HCT116 (cell line): ENCODE data around the gene ESPL1. TPM values are rescaled to one million over a fixed set of nuclear protein-coding genes. Genes with fewer than 3 reads are reported as not detected.

ENCODE experiments used
- ATAC-seq: fragments of 200-7000 bp; cut with Tn5 transposase; 2 replicates; pipeline ENCODE4 v1.9.1; 2020; ENCODE audit warnings: mild to moderate bottlenecking, moderate library complexity
- BruUV-seq: library from RNA; stranded (reverse); fragments of 400-500 nt; replicated peaks from 2 replicates; lab custom pipeline; 2021; lab: Mats Ljungman, UMichigan
- CTCF ChIA-PET: fragments of 300-600 bp; sonication (Branson Sonifier 250); formaldehyde crosslinking; loops from one replicate; lab custom pipeline; 2021; ENCODE audit warnings: antibody characterized with exemption; lab: Charles Lee
- POLR2A ChIA-PET: fragments of 300-600, 350-600 bp; sonication (Branson Sonifier 250); formaldehyde crosslinking; loops from one replicate; lab custom pipeline; 2021; ENCODE audit warnings: antibody characterized with exemption; lab: Charles Lee
- RAD21 ChIA-PET, 2 experiments: fragments of 300-600 bp; sonication (Branson Sonifier 250); formaldehyde crosslinking; loops; one replicate each; lab custom pipeline; 2023; ENCODE audit warnings: low total read pairs in 2 of 2; ENCODE audit not compliant: uncharacterized antibody in 2 of 2, unreplicated experiment in 2 of 2, low non-redundant PET in 1 of 2; lab: Charles Lee
- DNase-seq: peaks from one replicate; pipeline ENCODE4 v3.0.0-alpha.2; 2010; ENCODE audit warnings: low read depth, low spot score
- H2AFZ ChIP-seq: fragments of 200-600 bp; shearing (Covaris generic), sonication (generic); 2 replicates; pipeline ENCODE4 v1.6.1; 2017; ENCODE audit warnings: low read depth, mixed run types, mixed read lengths, antibody characterized with exemption, low read length; ENCODE audit not compliant: poor library complexity, severe bottlenecking
- H3K27ac ChIP-seq: 2 replicates; pipeline ENCODE4 v1.5.1; 2012; ENCODE audit warnings: low read depth, low read length
- H3K27me3 ChIP-seq: fragments of 200-600 bp; sonication (generic); 2 replicates; pipeline ENCODE4 v1.6.1; 2016; ENCODE audit warnings: mixed run types, low read length, mixed read lengths; ENCODE audit not compliant: insufficient read depth
- H3K36me3 ChIP-seq, 2 experiments: fragments of 200-500 bp in 1 of 2; fragments of 200-600 bp in 1 of 2; sonication (Bioruptor generic) in 1 of 2; sonication (generic) in 1 of 2; 2 replicates each; pipeline versions ENCODE4 v1.5.1 to v1.6.1; 2014 to 2016; ENCODE audit warnings: low read length in 2 of 2, inconsistent platforms in 1 of 2, mixed read lengths in 1 of 2, mixed run types in 1 of 2; ENCODE audit not compliant: insufficient read depth in 2 of 2, control insufficient read depth in 1 of 2
- H3K4me1 ChIP-seq, 2 experiments: fragments of 200-600 bp in 1 of 2; sonication (generic) in 1 of 2; 2 replicates each; pipeline versions ENCODE4 v1.5.1 to v1.6.1; 2012 to 2017; ENCODE audit warnings: low read length in 2 of 2, inconsistent platforms in 1 of 2, mild to moderate bottlenecking in 1 of 2, mixed read lengths in 1 of 2, mixed run types in 1 of 2, moderate library complexity in 1 of 2; ENCODE audit not compliant: insufficient read depth in 2 of 2, control insufficient read depth in 1 of 2
- H3K4me2 ChIP-seq: fragments of 200-600 bp; sonication (generic); 2 replicates; pipeline ENCODE4 v1.6.1; 2017; ENCODE audit warnings: mixed run types, low read length, mixed read lengths
- H3K4me3 ChIP-seq, 2 experiments: fragments of 200-600 bp in 1 of 2; sonication (generic) in 1 of 2; replicated peaks in 1 of 2; 2 replicates each; pipeline ENCODE4 v1.5.1; 2011 to 2016; ENCODE audit warnings: low read length in 2 of 2, control low read depth in 1 of 2, low read depth in 1 of 2, mild to moderate bottlenecking in 1 of 2, mixed read lengths in 1 of 2, mixed run types in 1 of 2
- H3K79me2 ChIP-seq: fragments of 200-600 bp; sonication (generic); 2 replicates; pipeline ENCODE4 v1.6.1; 2017; ENCODE audit warnings: mild to moderate bottlenecking, mixed run types, low read length, moderate library complexity, mixed read lengths; ENCODE audit not compliant: insufficient read depth
- H3K9ac ChIP-seq: fragments of 200-600 bp; sonication (generic); 2 replicates; pipeline ENCODE4 v1.6.1; 2016; ENCODE audit warnings: low read length, mixed read lengths
- H3K9me2 ChIP-seq: fragments of 200-600 bp; sonication (generic), shearing (Covaris generic); 2 replicates; pipeline ENCODE4 v1.6.1; 2017; ENCODE audit warnings: mixed run types, mild to moderate bottlenecking, moderate library complexity; ENCODE audit not compliant: insufficient read depth
- H3K9me3 ChIP-seq, 2 experiments: fragments of 200-500 bp in 1 of 2; fragments of 200-600 bp in 1 of 2; sonication (Bioruptor generic) in 1 of 2; sonication (generic) in 1 of 2; 2 replicates each; pipeline ENCODE4 v1.6.1; 2014 to 2017; ENCODE audit warnings: low read length in 2 of 2, mixed read lengths in 2 of 2, inconsistent platforms in 1 of 2, low read depth in 1 of 2, mild to moderate bottlenecking in 1 of 2, mixed run types in 1 of 2, moderate library complexity in 1 of 2; ENCODE audit not compliant: control insufficient read depth in 1 of 2, insufficient read depth in 1 of 2
- H4K20me1 ChIP-seq: fragments of 200-600 bp; sonication (generic), shearing (Covaris generic); 2 replicates; pipeline ENCODE4 v1.6.1; 2017; ENCODE audit warnings: mixed run types, mild to moderate bottlenecking, moderate library complexity; ENCODE audit not compliant: insufficient read depth
- CBX3 ChIP-seq: IDR thresholded peaks from 2 replicates; pipeline ENCODE4 v1.6.1; 2012; ENCODE audit warnings: low read depth
- EZH2 ChIP-seq: fragments of 200-600 bp; sonication (generic); IDR thresholded peaks from 2 replicates; pipeline ENCODE4 v1.6.1; 2017; ENCODE audit warnings: antibody characterized with exemption, mixed run types
- POLR2A ChIP-seq: IDR thresholded peaks from 2 replicates; pipeline ENCODE4 v1.7.0; 2011; ENCODE audit warnings: borderline replicate concordance; ENCODE audit not compliant: insufficient read depth, insufficient read length; ENCODE audit errors: extremely low read depth
- POLR2AphosphoS5 ChIP-seq: IDR thresholded peaks from 2 replicates; pipeline ENCODE4 v1.6.1; 2011; ENCODE audit warnings: mild to moderate bottlenecking, low read depth, low read length, moderate library complexity
- RAD21 ChIP-seq: IDR thresholded peaks from 2 replicates; pipeline ENCODE4 v1.6.1; 2012; ENCODE audit warnings: low read depth, mild to moderate bottlenecking
- SIN3A ChIP-seq: IDR thresholded peaks from 2 replicates; pipeline ENCODE4 v1.6.1; 2012; ENCODE audit warnings: low read depth
- TCF7L2 ChIP-seq: IDR thresholded peaks from 2 replicates; pipeline ENCODE4 v1.7.0; 2011; ENCODE audit warnings: borderline replicate concordance, inconsistent platforms; ENCODE audit not compliant: insufficient read depth, insufficient read length; ENCODE audit errors: extremely low read depth
- ZFX ChIP-seq: fragments of 450-650 bp; IDR thresholded peaks from 2 replicates; pipeline ENCODE4 v1.6.1; 2017
- intact Hi-C: fragments of 100-400 bp; cut with micrococcal nuclease; formaldehyde crosslinking; loops from 2 replicates; pipeline ENCODE4 v1.10.0; 2022
- total RNA-seq: library from RNA; stranded (reverse); gene quantifications from one replicate; pipeline ENCODE4 v1.2.1, GENCODE V29; 2021; ENCODE audit not compliant: unreplicated experiment
- TF ChIP-seq, protein P1 (sequence below): IDR thresholded peaks from 2 replicates; pipeline ENCODE4 v1.6.1; 2012
- TF ChIP-seq, protein P2 (sequence below): IDR thresholded peaks from 2 replicates; pipeline ENCODE4 v1.6.1; 2012; ENCODE audit warnings: low read depth

The ESPL1 gene
- total RNA-seq, 1 experiment from 2014 or later, result 50.3 TPM

DNA sequence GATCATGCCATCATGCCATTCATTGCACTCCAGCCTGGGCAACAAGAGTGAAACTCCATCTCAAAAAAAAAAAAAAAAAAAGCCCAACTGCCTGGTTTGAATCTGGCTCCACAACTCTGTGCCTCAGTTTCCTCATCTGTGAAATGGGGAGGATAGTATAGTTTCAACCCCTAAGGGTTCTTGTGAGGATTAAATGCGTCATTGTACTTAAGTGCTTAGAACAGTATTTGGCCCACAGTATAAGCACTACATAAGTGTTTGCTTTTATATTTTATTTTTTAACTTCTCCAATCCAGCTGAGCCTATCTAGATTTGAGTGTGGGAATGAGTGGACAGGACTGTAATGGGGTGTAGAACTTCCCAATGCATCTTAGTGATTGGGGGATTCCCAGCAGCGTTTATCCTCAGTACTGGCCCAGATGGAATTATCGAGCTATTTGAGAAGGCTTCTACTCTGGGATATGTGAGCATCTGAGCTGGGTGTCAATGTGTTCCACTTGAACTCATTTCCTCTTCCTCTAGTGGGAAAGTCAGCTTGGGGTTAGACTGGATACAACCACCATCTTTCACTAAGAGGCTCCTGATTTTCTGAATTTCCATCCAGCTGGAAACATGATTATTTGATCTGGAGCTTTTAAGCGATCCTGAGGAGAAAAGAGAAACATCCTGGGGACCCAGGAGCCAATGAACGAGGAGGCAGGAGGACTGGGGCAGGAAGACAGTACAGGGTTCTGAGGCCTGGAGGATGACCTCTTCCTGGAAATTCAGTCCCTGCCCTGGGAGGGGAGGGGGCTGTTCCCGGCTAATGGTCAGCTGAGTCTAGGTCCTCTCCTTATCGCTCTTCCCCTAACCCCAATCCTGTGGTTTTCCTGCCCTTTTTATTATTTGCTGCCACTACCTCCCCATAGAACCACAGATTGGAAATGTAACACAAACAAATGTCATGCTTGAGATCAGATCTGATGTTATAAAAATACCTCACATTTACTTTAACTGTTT, 9.3 kb upstream of the ESPL1 start:
- no TSS peak for BruUV-seq
- no peaks in the 10 kb centered on the region for H3K9me3 ChIP-seq
- H3K27me3 ChIP-seq, result no peaks in the 10 kb centered on the region
- POLR2A ChIA-PET, result no interaction called here
- no peak overlapping the region for H3K27ac ChIP-seq
- TF ChIP-seq POLR2A, result no peak
- TF ChIP-seq EZH2, result no peak
- TF ChIP-seq SIN3A, result no peak
- TF ChIP-seq, protein P1, sequence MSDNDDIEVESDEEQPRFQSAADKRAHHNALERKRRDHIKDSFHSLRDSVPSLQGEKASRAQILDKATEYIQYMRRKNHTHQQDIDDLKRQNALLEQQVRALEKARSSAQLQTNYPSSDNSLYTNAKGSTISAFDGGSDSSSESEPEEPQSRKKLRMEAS, result no peak
- H3K9ac ChIP-seq, result no peak overlapping the region
- H3K4me2 ChIP-seq, result no peak overlapping the region
- H3K4me3 ChIP-seq, result no peak overlapping the region
- intact Hi-C loops, result no loop called here
- CTCF ChIA-PET, result interaction anchor here (0.5 to 1.4 kb wide), 3 partner anchors 9 to 193 kb away, joined by 3 to 4 read pairs (median 4); partner anchors contain the start of gene ESPL1
- DNase-seq (no peak), ATAC-seq (no peak)
- H3K36me3 ChIP-seq, result peaks cover 0 to 2% of the 10 kb centered on the region in 2 experiments; a peak in 1 of 4 replicates
- H4K20me1 ChIP-seq, result no peaks in the 10 kb centered on the region
- H3K79me2 ChIP-seq, result no peaks in the 10 kb centered on the region
- H2AFZ ChIP-seq, result no peak overlapping the region
- no peaks in the 10 kb centered on the region for H3K9me2 ChIP-seq
- no peaks in the 10 kb centered on the region for H3K4me1 ChIP-seq
- RAD21 ChIA-PET, result no interaction called here

DNA sequence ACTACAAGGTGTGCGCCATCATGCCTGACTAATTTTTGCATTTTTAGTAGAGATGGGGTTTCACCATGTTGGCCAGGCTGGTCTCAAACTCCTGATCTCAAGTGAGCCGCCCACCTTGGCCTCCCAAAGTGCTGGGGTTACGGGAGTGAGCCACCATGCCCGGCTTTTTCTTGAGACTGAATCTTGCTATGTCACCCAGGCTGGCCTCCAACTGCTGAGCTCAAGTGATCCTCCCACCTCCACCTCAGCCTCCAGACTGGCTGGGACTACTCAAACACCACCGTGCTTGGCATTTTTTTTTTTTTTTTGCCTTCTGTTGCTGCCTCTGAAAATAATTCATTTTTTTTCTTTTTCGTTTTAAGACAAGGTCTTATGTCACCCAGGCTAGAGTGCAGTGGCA, 8.2 kb upstream of the ESPL1 start:
- Histone ChIP-seq H3K9me2 (no peaks in the 10 kb centered on the region), H3K27me3 (no peaks in the 10 kb centered on the region), H3K4me2 (no peak overlapping the region), H3K27ac (no peak overlapping the region), H4K20me1 (no peaks in the 10 kb centered on the region), H3K4me3 (no peak overlapping the region), H3K9ac (no peak overlapping the region), H3K36me3 (no peaks in the 10 kb centered on the region), H3K4me1 (no peaks in the 10 kb centered on the region), H3K9me3 (no peaks in the 10 kb centered on the region), H2AFZ (no peak overlapping the region), H3K79me2 (no peaks in the 10 kb centered on the region)
- POLR2A ChIA-PET, result no interaction called here
- CTCF ChIA-PET, result no interaction called here
- no TSS peak for BruUV-seq
- DNase-seq (no peak), ATAC-seq (no peak)
- TF ChIP-seq CBX3 (no peak), TCF7L2 (no peak), ZFX (no peak), POLR2A (no peak), RAD21 (no peak), POLR2AphosphoS5 (no peak)
- TF ChIP-seq, protein P2, sequence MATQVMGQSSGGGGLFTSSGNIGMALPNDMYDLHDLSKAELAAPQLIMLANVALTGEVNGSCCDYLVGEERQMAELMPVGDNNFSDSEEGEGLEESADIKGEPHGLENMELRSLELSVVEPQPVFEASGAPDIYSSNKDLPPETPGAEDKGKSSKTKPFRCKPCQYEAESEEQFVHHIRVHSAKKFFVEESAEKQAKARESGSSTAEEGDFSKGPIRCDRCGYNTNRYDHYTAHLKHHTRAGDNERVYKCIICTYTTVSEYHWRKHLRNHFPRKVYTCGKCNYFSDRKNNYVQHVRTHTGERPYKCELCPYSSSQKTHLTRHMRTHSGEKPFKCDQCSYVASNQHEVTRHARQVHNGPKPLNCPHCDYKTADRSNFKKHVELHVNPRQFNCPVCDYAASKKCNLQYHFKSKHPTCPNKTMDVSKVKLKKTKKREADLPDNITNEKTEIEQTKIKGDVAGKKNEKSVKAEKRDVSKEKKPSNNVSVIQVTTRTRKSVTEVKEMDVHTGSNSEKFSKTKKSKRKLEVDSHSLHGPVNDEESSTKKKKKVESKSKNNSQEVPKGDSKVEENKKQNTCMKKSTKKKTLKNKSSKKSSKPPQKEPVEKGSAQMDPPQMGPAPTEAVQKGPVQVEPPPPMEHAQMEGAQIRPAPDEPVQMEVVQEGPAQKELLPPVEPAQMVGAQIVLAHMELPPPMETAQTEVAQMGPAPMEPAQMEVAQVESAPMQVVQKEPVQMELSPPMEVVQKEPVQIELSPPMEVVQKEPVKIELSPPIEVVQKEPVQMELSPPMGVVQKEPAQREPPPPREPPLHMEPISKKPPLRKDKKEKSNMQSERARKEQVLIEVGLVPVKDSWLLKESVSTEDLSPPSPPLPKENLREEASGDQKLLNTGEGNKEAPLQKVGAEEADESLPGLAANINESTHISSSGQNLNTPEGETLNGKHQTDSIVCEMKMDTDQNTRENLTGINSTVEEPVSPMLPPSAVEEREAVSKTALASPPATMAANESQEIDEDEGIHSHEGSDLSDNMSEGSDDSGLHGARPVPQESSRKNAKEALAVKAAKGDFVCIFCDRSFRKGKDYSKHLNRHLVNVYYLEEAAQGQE, result no peak
- RAD21 ChIA-PET, result no interaction called here
- intact Hi-C loops, result no loop called here
